ENCODE data around the gene CTRB1.
"Not testable (repeated sequence)": the region's sequence is repeated elsewhere in the genome, so short reads cannot be mapped to it uniquely, and the experiment has no call there.

Gene CTRB1

GRCh38 chr16:75226550-75227360, 8.0 kb downstream of the CTRB1 start:
- no peak for DNase-seq

- DNase-seq = no peak
Measured at GRCh38 chr16:75227361-75228142, 8.8 kb downstream of the CTRB1 start.

DNA sequence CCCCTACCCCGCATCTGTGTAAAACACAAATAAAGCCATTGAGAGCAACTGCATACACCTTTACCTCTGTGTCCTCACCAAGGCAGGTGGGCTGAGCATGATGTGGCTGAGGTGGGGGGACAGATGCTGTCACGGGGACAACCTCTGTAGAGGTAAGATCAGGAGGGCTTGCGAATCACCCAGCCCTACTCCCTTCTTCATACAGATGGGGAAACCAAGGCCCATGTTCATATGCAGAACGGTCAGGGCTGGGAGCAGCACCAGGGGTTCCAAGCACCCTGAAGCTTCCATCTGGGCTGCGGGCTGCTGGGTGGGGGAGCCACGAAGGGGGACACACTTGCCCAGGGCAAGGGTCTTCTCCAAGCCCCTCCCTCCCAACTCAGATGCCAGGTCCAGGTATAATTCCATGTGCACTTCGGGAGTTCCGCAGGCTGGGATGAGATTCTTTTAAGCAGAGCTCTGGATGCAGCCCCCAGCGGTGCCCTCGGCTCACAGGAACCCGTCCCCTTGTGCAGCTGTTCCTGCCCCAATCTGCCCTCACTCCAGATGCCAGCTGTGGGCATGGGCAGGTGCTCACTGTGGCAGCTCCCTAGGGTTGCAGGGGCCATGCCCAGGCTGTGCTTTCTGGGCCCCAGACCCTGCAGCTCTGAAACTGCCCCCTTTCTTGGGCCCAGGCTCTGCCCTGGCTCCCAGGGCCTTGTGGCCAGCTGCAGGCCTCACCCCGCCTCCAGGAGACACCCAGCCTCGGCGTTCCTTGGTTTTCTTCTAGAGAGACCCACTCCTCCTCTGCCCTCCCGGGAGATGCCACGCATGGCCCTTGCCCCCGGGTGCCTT, 9.6 kb downstream of the CTRB1 start:
- no peak for DNase-seq

GRCh38 chr16:75229172-75230031, 10.6 kb downstream of the CTRB1 start:
- DNase-seq = no peak

DNA sequence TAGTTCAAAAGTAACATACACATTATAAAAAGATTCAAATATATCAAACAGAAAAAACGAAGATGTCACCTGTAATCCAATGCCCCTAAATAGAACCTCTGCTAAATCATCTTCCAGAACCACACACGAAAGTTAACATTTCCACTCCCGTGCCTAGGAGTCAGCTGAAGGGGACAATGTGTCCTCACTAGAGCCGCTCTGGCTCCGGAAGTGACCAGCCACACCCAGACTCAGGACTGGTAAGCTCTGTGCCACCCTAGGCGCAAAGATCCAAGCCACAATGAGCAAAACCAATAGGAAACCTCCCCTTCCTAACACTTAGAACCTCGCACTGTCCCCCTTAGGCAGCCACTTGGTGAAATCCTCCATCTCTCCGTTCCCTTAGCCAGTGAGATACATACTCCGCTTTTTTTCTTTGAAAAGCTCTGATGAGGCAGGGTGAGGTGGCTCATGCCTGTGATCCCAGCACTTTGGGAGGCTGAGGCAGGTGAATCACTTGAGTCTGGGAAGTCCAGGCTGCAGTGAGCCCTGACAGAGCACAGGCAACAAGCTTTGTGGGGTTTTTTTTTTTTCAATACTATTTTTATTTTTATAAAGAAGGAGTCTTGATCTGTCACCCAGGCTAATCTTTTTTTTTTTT, 11.8 kb downstream of the CTRB1 start:
- no peak for DNase-seq

- DNase-seq = no peak
Measured at GRCh38 chr16:75231570-75231969, 12.8 kb downstream of the CTRB1 start.

GRCh38 chr16:75233611-75233938, 14.8 kb downstream of the CTRB1 start:
- no peak for DNase-seq

DNA sequence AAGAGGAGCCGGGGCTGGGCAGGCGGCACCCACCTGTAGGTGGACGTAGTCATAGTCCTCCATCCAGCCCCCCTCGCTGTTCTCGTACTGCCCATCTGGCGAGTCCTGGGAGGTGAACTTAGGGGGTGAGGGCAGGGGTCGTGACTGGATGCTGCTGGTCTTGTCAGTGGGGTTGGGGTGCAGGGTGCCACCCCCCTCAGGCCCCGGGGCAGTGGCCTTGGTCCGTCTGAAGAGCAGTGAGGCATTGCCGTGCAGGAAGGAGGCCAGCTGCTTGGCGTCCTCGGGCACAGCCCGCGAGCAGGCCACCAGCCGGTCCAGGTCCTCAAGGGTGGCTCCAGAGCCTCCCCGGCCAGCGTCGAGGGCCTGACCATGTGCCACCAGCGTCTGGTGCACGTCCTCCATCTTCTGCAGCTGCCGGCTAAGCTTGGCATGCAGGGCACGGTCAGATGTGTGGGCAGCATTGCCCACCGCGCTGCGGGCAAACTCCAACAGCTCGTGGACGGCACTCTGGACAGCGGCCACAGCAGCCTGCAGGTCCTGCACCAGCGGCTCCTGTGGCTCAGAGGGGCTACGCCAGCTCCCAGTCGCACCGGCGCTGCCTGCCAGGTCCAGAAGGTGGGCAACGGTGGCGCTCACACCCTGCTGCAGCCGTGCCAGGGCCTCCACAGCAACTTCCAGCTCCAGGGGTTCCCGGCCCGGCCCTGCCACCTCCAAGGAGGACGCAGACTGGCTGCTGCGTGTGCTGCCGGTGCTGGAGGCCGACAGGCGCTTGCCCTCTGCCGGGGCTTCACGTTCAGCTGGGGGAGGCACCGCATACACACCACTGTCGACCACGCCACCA, 16.3 kb downstream of the CTRB1 start:
- DNase-seq = no peak

DNA sequence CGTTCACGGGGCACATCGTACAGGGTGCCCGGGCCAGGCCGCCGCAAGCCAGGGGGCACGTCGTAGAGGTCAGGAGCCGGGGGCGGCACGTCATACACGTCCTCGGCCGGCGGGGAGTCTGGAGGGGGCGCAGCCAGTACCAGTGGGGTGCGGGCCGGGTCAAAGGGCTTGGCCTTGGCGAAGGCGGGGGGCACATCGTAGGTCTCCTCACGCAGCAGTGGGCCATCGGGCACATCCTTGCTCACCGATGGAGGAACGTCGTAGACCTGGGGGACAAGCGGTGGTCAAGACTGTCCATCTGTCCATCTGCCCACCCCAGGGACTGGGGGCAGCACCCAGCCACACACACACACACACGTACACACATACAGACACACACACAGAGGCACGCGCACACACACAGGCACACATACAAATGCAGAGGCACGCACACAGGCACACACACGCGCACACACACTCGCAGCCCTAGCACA, 17.0 kb downstream of the CTRB1 start:
- no peak for DNase-seq

GRCh38 chr16:75236232-75236631, 17.4 kb downstream of the CTRB1 start:
- no peak for DNase-seq

- no peak for DNase-seq
Measured at GRCh38 chr16:75236736-75237397, 18.1 kb downstream of the CTRB1 start.

DNA sequence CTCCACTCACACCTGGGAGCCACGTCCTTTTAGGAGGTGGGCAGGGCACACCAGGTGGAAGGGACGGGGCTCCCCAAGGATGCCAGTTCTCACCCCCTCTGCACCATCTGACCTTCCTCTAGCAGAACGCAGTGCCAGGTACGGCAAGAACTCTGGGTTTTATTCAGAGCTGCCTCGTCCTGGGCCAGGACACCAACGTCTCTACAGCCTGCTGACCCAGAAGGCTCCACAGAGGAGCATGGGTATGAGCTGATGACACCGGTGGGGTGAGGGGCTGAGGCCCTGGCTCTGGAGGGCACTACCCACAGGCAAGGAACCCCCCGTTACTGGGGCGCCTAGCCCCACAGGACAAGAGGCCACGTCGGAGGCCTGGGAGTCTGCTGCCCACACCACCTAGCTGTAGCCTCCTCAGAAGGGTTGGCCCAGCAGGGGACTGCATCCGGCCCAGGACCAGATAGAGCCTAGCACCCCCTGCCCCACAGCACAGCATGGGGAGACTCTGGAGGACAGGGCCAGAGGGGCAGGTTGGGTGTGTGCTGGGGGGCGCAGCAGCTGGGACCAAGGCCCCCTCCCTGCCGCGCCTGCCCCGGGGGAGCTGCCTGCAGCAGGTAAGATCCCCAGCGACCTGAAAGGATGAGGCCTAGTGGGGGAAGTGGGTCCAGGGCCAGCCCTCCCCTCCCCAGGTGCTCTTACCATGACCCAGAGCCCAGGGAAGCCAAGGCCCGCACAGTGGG, 18.8 kb downstream of the CTRB1 start:
- DNase-seq = no peak

DNA sequence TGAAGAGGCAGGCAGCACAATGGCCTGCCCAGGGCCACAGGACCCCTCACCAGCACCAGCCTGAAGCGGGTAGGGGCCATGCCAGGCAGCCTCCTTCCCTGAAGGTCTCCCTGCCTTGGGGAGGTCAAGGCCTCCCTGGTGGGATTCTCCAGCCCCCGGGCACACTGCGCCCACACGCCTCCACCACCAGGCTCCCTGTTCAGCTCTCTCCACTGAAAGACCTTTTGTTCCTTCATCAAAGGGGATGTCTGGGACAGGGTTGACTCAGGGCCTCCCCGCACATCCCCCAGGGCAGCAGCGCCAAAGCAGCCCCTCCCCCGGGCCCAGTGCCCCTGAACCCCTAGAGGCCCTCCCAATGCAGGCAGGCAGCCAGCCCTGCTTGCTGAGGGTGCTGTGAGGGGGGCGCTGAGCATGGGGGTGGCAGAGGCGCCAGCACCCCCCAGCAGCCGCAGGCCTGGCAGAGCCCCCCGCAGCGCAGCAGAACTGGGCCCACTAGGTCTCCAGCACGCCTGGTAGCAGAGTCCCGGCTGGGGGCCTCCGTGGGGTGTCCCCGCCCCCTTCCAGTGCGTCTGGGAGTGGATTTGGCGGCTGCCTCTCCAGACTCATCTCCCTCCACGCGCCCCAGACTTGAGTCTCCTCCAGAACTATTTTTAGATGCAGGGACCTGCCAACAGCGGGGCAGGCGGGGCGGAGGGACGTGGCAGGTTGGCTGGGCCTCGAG, 19.5 kb downstream of the CTRB1 start:
- peak; percentile 87 for DNase-seq

- DNase-seq = no peak
Measured at GRCh38 chr16:75238853-75239541, 20.2 kb downstream of the CTRB1 start.

DNA sequence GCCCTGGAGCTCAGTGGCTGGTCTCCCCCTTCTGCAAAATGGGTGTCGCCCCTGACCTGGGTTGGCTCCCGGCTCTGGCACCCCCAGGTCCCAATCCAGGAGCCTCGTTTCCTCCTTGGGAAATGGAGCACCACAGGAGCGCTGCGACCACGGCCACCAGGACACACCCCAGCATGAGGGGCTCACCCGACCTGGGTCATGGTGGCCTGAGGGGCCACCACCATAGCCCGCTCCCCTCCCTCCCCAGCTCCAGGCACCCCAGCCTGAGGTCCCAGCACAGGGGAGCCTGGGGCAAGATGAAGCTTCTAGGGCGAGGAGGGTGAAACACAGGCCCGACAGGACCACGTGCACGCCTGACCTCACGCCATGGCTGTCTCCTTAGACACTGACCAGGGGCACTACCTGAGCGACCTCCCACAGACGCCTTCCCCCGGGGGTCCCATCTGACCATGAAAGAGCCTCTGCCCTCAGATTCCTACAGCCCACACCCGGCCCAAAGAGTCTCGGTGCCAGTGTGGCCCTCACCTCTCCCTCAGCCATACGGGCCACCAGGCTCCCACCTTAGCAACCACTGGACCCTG, 20.8 kb downstream of the CTRB1 start:
- DNase-seq = no peak

GRCh38 chr16:75240633-75241032, 21.8 kb downstream of the CTRB1 start:
- DNase-seq = not testable (repeated sequence)

GRCh38 chr16:75241412-75241811, 22.6 kb downstream of the CTRB1 start:
- no peak for DNase-seq

DNA sequence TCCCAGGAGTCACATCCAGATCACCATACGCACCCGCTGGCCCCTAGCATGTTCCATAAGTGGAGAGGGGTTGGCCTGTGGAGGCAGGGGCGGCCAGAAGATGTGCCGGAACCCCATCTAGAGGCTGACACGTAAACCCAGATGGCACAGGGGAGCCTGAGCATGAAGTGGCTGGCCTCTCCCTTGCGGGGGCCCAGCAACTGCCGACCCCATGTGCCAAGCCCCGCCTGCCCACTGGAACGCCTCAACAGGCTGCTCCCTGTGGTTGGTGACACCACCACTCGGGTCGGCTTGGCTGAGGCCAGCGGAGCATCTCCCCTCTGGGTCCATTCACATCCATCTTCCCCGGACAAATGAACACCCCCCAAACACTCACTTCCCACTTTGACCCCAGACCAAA, 23.2 kb downstream of the CTRB1 start:
- DNase-seq = no peak
